Osteocyte (in vitro differentiated cells): Measurements from ENCODE around the gene PIP4P1. TPM values are rescaled to one million over a fixed set of nuclear protein-coding genes. Genes with fewer than 3 reads are reported as not detected.
A peak's percentile ranks its signal among the peaks of the same experiment; 100 is the strongest.

Source experiments
- DNase-seq: peaks from one replicate; pipeline ENCODE4 v3.0.0; 2021; ENCODE audit warnings: mixed read lengths; ENCODE audit not compliant: unreplicated experiment; ENCODE audit errors: extremely low spot score
- H3K27ac Mint-ChIP-seq: one replicate; pipeline ENCODE4 v1.8.0; 2021; ENCODE audit warnings: mild to moderate bottlenecking, mixed read lengths; ENCODE audit not compliant: unreplicated experiment
- H3K27me3 Mint-ChIP-seq: one replicate; pipeline ENCODE4 v1.8.0; 2021; ENCODE audit warnings: mixed read lengths; ENCODE audit not compliant: unreplicated experiment
- H3K36me3 Mint-ChIP-seq: one replicate; pipeline ENCODE4 v1.8.0; 2021; ENCODE audit warnings: mixed read lengths; ENCODE audit not compliant: unreplicated experiment
- H3K4me1 Mint-ChIP-seq: one replicate; pipeline ENCODE4 v1.8.0; 2021; ENCODE audit warnings: mixed read lengths; ENCODE audit not compliant: unreplicated experiment
- H3K4me3 Mint-ChIP-seq: one replicate; pipeline ENCODE4 v1.8.0; 2021; ENCODE audit warnings: mild to moderate bottlenecking, moderate library complexity, mixed read lengths; ENCODE audit not compliant: unreplicated experiment
- H3K9me3 Mint-ChIP-seq: one replicate; pipeline ENCODE4 v1.8.0; 2021; ENCODE audit warnings: mixed read lengths; ENCODE audit not compliant: unreplicated experiment
- total RNA-seq: library from RNA; stranded (reverse); gene quantifications from 2 replicates; pipeline ENCODE4 v1.2.1, GENCODE V29; 2021
- TF ChIP-seq, protein P1 (sequence below): fragments of 200-600 bp; sonication (generic); IDR thresholded peaks from 2 replicates; pipeline ENCODE4 v1.5.0; 2021; ENCODE audit warnings: antibody characterized with exemption, mild to moderate bottlenecking, moderate library complexity

Gene PIP4P1
- total RNA-seq, 1 donor from 2014 or later = 36.8 TPM

DNA sequence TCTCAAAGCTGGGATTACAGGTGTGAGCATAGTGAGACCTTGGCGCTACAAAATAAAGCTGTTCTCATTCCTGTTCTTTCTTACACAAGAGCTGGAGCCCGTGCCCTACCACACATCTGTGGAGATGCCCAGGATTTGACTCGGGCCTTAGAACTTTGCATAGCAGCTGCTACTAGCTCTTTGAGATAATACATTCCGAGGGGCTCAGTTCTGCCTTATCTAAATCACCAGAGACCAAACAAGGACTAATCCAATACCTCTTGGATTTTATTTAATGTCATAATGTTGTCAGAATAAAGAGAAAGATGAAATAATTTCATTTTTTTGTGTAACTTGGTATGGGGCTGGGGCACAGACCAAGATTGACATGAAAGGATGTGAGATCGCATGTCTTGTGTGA, 15.5 kb upstream of the PIP4P1 start:
- H3K4me1 Mint-ChIP-seq = peaks cover 3% of the 10 kb centered on the region
- no peak overlapping the region for H3K4me3 Mint-ChIP-seq
- H3K9me3 Mint-ChIP-seq = no peaks in the 10 kb centered on the region
- H3K27me3 Mint-ChIP-seq = no peaks in the 10 kb centered on the region
- H3K36me3 Mint-ChIP-seq = peaks cover 27% of the 10 kb centered on the region
- DNase-seq = no peak
- no peak overlapping the region for H3K27ac Mint-ChIP-seq
- TF ChIP-seq, protein P1, sequence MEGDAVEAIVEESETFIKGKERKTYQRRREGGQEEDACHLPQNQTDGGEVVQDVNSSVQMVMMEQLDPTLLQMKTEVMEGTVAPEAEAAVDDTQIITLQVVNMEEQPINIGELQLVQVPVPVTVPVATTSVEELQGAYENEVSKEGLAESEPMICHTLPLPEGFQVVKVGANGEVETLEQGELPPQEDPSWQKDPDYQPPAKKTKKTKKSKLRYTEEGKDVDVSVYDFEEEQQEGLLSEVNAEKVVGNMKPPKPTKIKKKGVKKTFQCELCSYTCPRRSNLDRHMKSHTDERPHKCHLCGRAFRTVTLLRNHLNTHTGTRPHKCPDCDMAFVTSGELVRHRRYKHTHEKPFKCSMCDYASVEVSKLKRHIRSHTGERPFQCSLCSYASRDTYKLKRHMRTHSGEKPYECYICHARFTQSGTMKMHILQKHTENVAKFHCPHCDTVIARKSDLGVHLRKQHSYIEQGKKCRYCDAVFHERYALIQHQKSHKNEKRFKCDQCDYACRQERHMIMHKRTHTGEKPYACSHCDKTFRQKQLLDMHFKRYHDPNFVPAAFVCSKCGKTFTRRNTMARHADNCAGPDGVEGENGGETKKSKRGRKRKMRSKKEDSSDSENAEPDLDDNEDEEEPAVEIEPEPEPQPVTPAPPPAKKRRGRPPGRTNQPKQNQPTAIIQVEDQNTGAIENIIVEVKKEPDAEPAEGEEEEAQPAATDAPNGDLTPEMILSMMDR = no peak

DNA sequence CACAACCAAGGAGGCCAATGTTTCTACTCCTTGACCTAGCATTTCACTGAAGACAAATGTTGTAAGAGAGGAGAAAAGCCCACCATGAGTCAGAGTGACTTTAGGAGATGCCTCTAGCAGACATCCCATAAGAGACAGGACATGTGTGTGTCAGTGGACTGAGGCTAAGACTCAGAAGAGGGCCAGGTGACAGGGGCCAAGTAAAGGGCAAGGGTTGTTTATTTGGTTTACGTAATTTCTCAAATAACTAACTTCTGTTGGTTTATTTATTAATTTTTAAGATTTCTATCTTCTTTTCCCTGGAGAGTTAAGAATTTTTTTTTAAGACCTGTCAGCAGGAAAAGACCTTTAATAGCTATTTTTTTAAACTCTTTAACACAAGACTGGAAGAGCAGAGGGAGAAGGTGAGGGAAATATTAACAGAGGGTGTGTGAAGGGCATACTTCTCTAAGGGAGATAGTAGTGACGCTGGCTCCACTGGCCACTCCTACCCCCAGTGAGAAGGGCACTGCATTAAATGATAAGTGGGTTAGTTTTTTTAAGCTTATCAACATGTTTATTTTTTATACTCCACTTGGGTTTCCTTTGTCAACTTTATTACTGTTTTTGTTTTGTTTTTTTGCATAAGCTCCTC, 11.4 kb upstream of the PIP4P1 start:
- no peaks in the 10 kb centered on the region for H3K9me3 Mint-ChIP-seq
- H3K27ac Mint-ChIP-seq = no peak overlapping the region
- TF ChIP-seq, protein P1 = no peak
- H3K27me3 Mint-ChIP-seq = no peaks in the 10 kb centered on the region
- H3K4me3 Mint-ChIP-seq = no peak overlapping the region
- DNase-seq = no peak
- peaks cover 16% of the 10 kb centered on the region for H3K4me1 Mint-ChIP-seq
- H3K36me3 Mint-ChIP-seq = peaks cover 26% of the 10 kb centered on the region

DNA sequence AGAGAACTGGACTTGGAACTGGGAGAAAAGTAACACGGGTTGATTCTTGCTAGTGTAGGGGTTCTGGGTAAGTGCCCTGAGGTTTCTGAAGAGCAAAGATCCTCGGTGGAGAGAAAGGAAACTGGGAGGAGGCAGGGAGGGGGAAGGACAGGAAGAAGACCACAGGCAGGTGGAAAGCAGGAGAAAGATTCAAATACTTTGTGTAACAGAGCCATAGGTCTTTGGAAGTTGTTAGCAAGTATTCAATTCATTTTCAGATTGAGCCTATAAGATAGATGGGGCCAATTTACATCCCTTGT, 9.3 kb upstream of the PIP4P1 start:
- H3K4me3 Mint-ChIP-seq = peak overlapping the region; percentile 95
- H3K27me3 Mint-ChIP-seq = peaks cover 4% of the 10 kb centered on the region
- H3K4me1 Mint-ChIP-seq = peaks cover 16% of the 10 kb centered on the region
- TF ChIP-seq, protein P1 = no peak
- no peaks in the 10 kb centered on the region for H3K9me3 Mint-ChIP-seq
- H3K27ac Mint-ChIP-seq = peak overlapping the region; percentile 91
- DNase-seq = no peak
- H3K36me3 Mint-ChIP-seq = peaks cover 18% of the 10 kb centered on the region

DNA sequence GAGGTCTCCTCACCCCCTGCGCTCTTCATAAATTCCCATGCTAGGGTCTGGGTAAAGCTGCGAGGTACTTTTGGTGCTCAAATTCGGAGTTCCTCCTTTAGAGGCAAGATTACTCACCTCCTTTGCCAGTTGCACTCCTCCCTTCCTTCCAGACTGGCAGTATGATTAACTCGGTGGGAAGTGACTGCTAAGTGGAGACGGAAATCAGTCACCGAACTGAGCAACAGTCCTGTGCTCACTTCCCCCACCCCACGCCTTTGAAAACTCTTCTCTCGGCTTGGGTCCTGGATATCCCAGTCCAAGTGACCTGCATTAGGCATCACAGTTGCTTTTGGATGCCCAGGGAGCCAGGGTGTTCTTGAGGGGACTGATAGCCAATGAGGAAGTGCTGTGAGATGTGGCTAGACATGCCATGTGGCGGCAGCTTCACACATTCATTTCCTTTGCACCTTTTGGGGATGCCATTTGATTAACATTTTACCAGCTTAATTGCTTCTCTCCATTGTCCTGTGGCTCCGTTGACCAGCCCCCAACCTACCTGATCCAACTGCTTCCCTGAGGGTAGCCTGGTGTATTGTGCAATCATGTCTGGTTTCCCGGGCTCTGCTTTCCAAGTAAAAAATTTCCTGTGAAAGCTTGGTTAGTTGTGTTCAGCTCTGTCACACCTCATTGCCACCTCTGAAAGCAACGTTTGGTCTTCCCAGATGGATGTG, 8.8 kb upstream of the PIP4P1 start:
- H3K4me1 Mint-ChIP-seq = peaks cover 16% of the 10 kb centered on the region
- H3K4me3 Mint-ChIP-seq = peak overlapping the region; percentile 95
- H3K9me3 Mint-ChIP-seq = no peaks in the 10 kb centered on the region
- no peak for DNase-seq
- H3K36me3 Mint-ChIP-seq = peaks cover 15% of the 10 kb centered on the region
- H3K27me3 Mint-ChIP-seq = peaks cover 4% of the 10 kb centered on the region
- TF ChIP-seq, protein P1 = no peak
- peak overlapping the region; percentile 91 for H3K27ac Mint-ChIP-seq

DNA sequence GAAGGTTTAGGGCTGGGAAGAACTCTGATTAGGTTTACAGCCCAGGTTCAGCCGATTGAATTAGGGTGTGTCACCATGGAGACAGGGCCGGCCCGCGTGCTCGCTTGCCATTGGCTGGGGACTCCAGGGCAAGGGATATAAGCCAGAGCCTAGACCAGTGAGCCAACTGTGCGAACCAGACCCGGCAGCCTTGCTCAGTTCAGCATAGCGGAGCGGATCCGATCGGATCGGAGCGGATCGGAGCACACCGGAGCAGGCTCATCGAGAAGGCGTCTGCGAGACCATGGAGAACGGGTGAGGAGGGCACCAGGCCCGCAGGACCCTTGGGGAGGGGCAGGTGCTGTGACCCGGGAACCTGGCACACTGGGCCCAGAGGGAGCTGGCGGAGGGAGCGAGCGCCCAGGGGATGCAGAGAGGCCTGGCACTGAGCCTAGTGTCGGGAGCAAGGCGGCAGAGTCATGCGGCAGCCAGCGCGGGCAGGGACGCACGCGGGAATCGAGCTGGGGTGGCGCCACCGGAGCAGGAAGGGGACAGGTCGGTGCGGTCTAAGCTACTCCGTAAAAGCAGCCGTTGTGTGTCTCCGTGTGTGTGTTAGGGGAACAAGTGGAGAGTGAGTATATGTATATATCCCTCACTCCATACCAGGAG, 8.1 kb upstream of the PIP4P1 start, which contains the start of gene PNP:
Gene PNP (plus strand): TSS at position 165 of the 648 bp plus-strand sequence. CDS start 119 bp downstream, at position 284.
- H3K27me3 Mint-ChIP-seq = peaks cover 9% of the 10 kb centered on the region
- H3K36me3 Mint-ChIP-seq = peaks cover 9% of the 10 kb centered on the region
- peak within 1 kb of the TSS; percentile 91 for H3K27ac Mint-ChIP-seq
- peaks cover 16% of the 10 kb centered on the region for H3K4me1 Mint-ChIP-seq
- TF ChIP-seq, protein P1 = no peak
- H3K4me3 Mint-ChIP-seq = peak within 1 kb of the TSS; percentile 95
- peak; percentile 91 for DNase-seq
- H3K9me3 Mint-ChIP-seq = no peaks in the 10 kb centered on the region
